Mucosa of descending colon (tissue), 3 donors: ENCODE results near the gene LRRC14B. TPM values are rescaled to one million over a fixed set of nuclear protein-coding genes. Genes with fewer than 3 reads are reported as not detected.

Experiments
- ATAC-seq: fragments of 200-7000 bp; cut with Tn5 transposase; one replicate; pipeline ENCODE4 v1.9.1; 2020; ENCODE audit warnings: mild to moderate bottlenecking, moderate library complexity
- DNase-seq, 3 donors: peaks; one replicate each; pipeline ENCODE4 v3.0.0-alpha.2; 2020
- H3K36me3 ChIP-seq: fragments of 200-600 bp; one replicate; pipeline ENCODE4 v1.8.0; 2021; ENCODE audit warnings: low read depth, mild to moderate bottlenecking
- H3K4me1 ChIP-seq: fragments of 200-600 bp; one replicate; pipeline ENCODE4 v1.8.0; 2021; ENCODE audit warnings: low read depth, mild to moderate bottlenecking
- H3K4me3 ChIP-seq: fragments of 200-600 bp; one replicate; pipeline ENCODE4 v1.8.0; 2021; ENCODE audit warnings: mild to moderate bottlenecking
- H3K9me3 ChIP-seq: fragments of 200-600 bp; one replicate; pipeline ENCODE4 v1.8.0; 2021; ENCODE audit warnings: mild to moderate bottlenecking
- CTCF ChIP-seq: fragments of 200-600 bp; IDR thresholded peaks from one replicate; pipeline ENCODE4 v1.8.0; 2022; ENCODE audit warnings: antibody characterized with exemption, mild to moderate bottlenecking
- intact Hi-C, 2 donors: fragments of 100-400 bp; cut with DNase I in 1 of 2; cut with micrococcal nuclease in 1 of 2; formaldehyde crosslinking; loops; one replicate each; pipeline versions ENCODE4 v1.11.0 to v1.11.1; 2022; cut with DNase I, micrococcal nuclease
- total RNA-seq, 3 donors: library from RNA; stranded (reverse); fragmentation: NEBNext Ultra II Directional in 2 of 3; extraction: Animal tissue kit (Norgen Biotek cat#: 25700) in 2 of 3; gene quantifications; one replicate each; pipeline versions ENCODE4 v1.2.1 to v1.2.4, GENCODE V29; 2021 to 2023
- donor health status: DM: no; HTN: no; CAD: no; lungs with moderate emphysema.
- donor health status: DM: no; HTN: no; CAD: no.
- donor health status: DM: no; HTN: yes; CAD: no.

LRRC14B gene
- total RNA-seq, 3 donors from 2014 or later: not detected

- Histone ChIP-seq H3K9me3 (no peaks in the 10 kb centered on the region), H3K4me1 (no peaks in the 10 kb centered on the region), H3K4me3 (no peak overlapping the region), H3K36me3 (no peaks in the 10 kb centered on the region)
- DNase-seq (no peak), ATAC-seq (no peak)
- intact Hi-C loops: no loop called here
- TF ChIP-seq CTCF: no peak
Observed at GRCh38 chr5:169071-169727, 22.1 kb upstream of the LRRC14B start.

- H3K4me3 ChIP-seq: no peak overlapping the region
- H3K9me3 ChIP-seq: no peaks in the 10 kb centered on the region
- H3K4me1 ChIP-seq: no peaks in the 10 kb centered on the region
- TF ChIP-seq CTCF: no peak
- no peaks in the 10 kb centered on the region for H3K36me3 ChIP-seq
- DNase-seq (no peak), ATAC-seq (no peak)
- intact Hi-C loops: no loop called here
Observed at GRCh38 chr5:169728-170094, 21.6 kb upstream of the LRRC14B start.

GRCh38 chr5:170971-171800 is 20.1 kb upstream of the LRRC14B start:
- ATAC-seq: no peak
- Histone ChIP-seq H3K9me3 (no peaks in the 10 kb centered on the region), H3K36me3 (no peaks in the 10 kb centered on the region), H3K4me3 (no peak overlapping the region), H3K4me1 (no peaks in the 10 kb centered on the region)
- intact Hi-C loops: no loop called here
- no peak for DNase-seq
- no peak for TF ChIP-seq CTCF

GRCh38 chr5:171801-172331 is 19.4 kb upstream of the LRRC14B start:
- no peak for TF ChIP-seq CTCF
- intact Hi-C loops: no loop called here
- no peak overlapping the region for H3K4me3 ChIP-seq
- ATAC-seq (no peak), DNase-seq (no peak)
- no peaks in the 10 kb centered on the region for H3K9me3 ChIP-seq
- no peaks in the 10 kb centered on the region for H3K36me3 ChIP-seq
- H3K4me1 ChIP-seq: no peaks in the 10 kb centered on the region

DNA sequence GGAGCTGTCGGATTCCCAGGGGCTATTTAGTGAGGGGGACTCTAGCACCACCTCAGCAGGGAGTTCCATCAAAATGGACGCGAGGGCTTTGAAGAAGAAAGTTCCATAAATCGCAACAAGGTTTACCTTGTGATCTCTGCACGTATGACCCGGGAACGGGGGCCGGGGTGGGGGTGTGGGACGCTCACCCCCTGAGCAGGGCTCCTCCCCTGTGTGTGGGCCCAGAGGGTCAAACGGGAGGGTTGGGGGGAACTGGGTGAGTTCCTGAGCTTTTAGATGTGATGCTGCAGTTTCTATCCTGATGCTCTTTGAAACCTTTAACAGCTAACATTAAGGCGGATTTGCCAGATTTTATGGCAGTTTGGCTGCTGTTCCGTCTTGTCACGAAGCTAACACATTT is 18.9 kb upstream of the LRRC14B start:
- ATAC-seq (no peak), DNase-seq (no peak)
- H3K36me3 ChIP-seq: no peaks in the 10 kb centered on the region
- H3K4me3 ChIP-seq: no peak overlapping the region
- no peaks in the 10 kb centered on the region for H3K9me3 ChIP-seq
- intact Hi-C loops: no loop called here
- no peak for TF ChIP-seq CTCF
- H3K4me1 ChIP-seq: no peaks in the 10 kb centered on the region
